ENCODE data around the gene RPL4. TPM values are rescaled to one million over a fixed set of nuclear protein-coding genes. Genes with fewer than 3 reads are reported as not detected.

Gene RPL4
- total and polyA plus RNA-seq, 9 of the 15 experiments (the other 6 are each of a cell fraction or from before 2014, with no cell fraction given) = 2,055 to 7,760 (median 5,069) TPM

- TF ChIP-seq ZNF395 (CRISPR knock-in tag; IDR thresholded peaks at IDR 0.05) (no peak), FOXM1 (IDR thresholded peaks at IDR 0.05; ENCODE audit: low read depth) (peak; percentile 70; the same call in 1 of the 2 replicates), FOXM1 (CRISPR knock-in tag; IDR thresholded peaks at IDR 0.05; ENCODE audit: low read depth) (no peak), HDAC6 (IDR thresholded peaks at IDR 0.05; ENCODE audit: low read depth, low read length) (no peak), FOXK2 (conservative IDR thresholded peaks at IDR 0.05 in 1 of 2, IDR thresholded peaks at IDR 0.05 in 1 of 2; ENCODE audit: low read depth in 2 of 2) (no peak), ZFP1 (CRISPR knock-in tag; IDR thresholded peaks at IDR 0.05) (no peak), BRCA1 (IDR thresholded peaks at IDR 0.05) (no peak), BRCA1 (CRISPR knock-in tag; IDR thresholded peaks at IDR 0.05) (no peak), CAMTA2 (CRISPR knock-in tag; conservative IDR thresholded peaks at IDR 0.05) (no peak), HCFC1 (IDR thresholded peaks at IDR 0.05; ENCODE audit: low read depth, low read length) (no peak), SNAPC5 (CRISPR knock-in tag; IDR thresholded peaks at IDR 0.05) (no peak), NR2C1 (IDR thresholded peaks at IDR 0.05) (no peak), NR2C1 (tag; IDR thresholded peaks at IDR 0.05) (no peak), C11orf30 (IDR thresholded peaks at IDR 0.05; ENCODE audit: low read depth) (0 out of 2 replicates have a peak, but pooled peaks have one; percentile 6), NR2F6 (CRISPR knock-in tag; IDR thresholded peaks at IDR 0.05) (no peak), ZNF518B (CRISPR knock-in tag; IDR thresholded peaks at IDR 0.05) (no peak), EWSR1 (IDR thresholded peaks at IDR 0.05; ENCODE audit: borderline replicate concordance, low read depth, partially characterized antibody) (no peak), KLF10 (CRISPR knock-in tag; IDR thresholded peaks at IDR 0.05) (no peak), USF1 (CRISPR knock-in tag; IDR thresholded peaks at IDR 0.05) (no peak), HNRNPH1 (optimal IDR thresholded peaks at IDR 0.05; ENCODE audit: low read depth, low read length) (no peak), GTF2A2 (tag; IDR thresholded peaks at IDR 0.05) (no peak), MTA2 (IDR thresholded peaks at IDR 0.05; ENCODE audit: low read depth) (peak; percentile 30; the same call in 1 of the 2 replicates), MCM3 (IDR thresholded peaks at IDR 0.05) (no peak)
These were observed 23.4 kb downstream of the RPL4 start (continued) for GRCh38 chr15:66481107-66481856.
